Osteoblast (primary cell): ENCODE results near the gene SLC25A44. TPM values are rescaled to one million over a fixed set of nuclear protein-coding genes. Genes with fewer than 3 reads are reported as not detected.
A peak's percentile ranks its signal among the peaks of the same experiment; 100 is the strongest.

Experiments used
- DNase-seq: peaks from one replicate; pipeline ENCODE4 v3.0.0; 2011; ENCODE audit warnings: low spot score, mixed read lengths; ENCODE audit not compliant: insufficient read length; ENCODE audit errors: missing footprints
- H2AFZ ChIP-seq: 2 replicates; pipeline ENCODE4 v1.6.0; 2011; ENCODE audit warnings: mild to moderate bottlenecking, low read length
- H3K27ac ChIP-seq: 2 replicates; pipeline ENCODE4 v1.5.1; 2011; ENCODE audit warnings: mild to moderate bottlenecking, low read depth, low read length, moderate library complexity
- H3K27me3 ChIP-seq: 2 replicates; pipeline ENCODE4 v1.6.0; 2012; ENCODE audit warnings: mild to moderate bottlenecking, control low read depth, inconsistent platforms, low read length, moderate library complexity; ENCODE audit not compliant: insufficient read depth
- H3K36me3 ChIP-seq: 2 replicates; pipeline ENCODE4 v1.5.1; 2011; ENCODE audit warnings: mild to moderate bottlenecking, low read length, control low read depth, moderate library complexity; ENCODE audit not compliant: insufficient read depth
- H3K4me1 ChIP-seq: 2 replicates; pipeline ENCODE4 v1.5.1; 2011; ENCODE audit warnings: mild to moderate bottlenecking, low read length, control low read depth, moderate library complexity; ENCODE audit not compliant: insufficient read depth
- H3K4me2 ChIP-seq: 2 replicates; pipeline ENCODE4 v1.6.0; 2011; ENCODE audit warnings: mild to moderate bottlenecking, low read length; ENCODE audit not compliant: insufficient read depth
- H3K4me3 ChIP-seq: fragments of 200-600 bp; sonication (generic); 3 replicates; pipeline ENCODE4 v1.5.1; 2012; ENCODE audit warnings: mild to moderate bottlenecking, low read length, inconsistent platforms; ENCODE audit not compliant: insufficient read depth
- H3K79me2 ChIP-seq: 2 replicates; pipeline ENCODE4 v1.6.0; 2012; ENCODE audit warnings: mild to moderate bottlenecking, low read length, control low read depth, inconsistent platforms; ENCODE audit not compliant: insufficient read depth
- H3K9me3 ChIP-seq: 2 replicates; pipeline ENCODE4 v1.5.1; 2011; ENCODE audit warnings: low read depth, low read length, control low read depth
- H4K20me1 ChIP-seq: 2 replicates; pipeline ENCODE4 v1.6.0; 2012; ENCODE audit warnings: mild to moderate bottlenecking, low read length, control low read depth; ENCODE audit not compliant: insufficient read depth
- CTCF ChIP-seq: IDR thresholded peaks from 2 replicates; pipeline ENCODE4 v1.5.1; 2011; ENCODE audit warnings: mild to moderate bottlenecking, low read depth, low read length, moderate library complexity; ENCODE audit errors: extremely low read depth
- total RNA-seq: library from RNA; depleted of rRNA; stranded (reverse); fragments of >200 nt; gene quantifications from 2 replicates; pipeline ENCODE4 v1.2.3, GENCODE V29; 2012

The SLC25A44 gene
- total RNA-seq, 1 donor, result 15.2 TPM

- no peak for TF ChIP-seq CTCF
- Histone ChIP-seq H3K4me3 (peak overlapping the region; percentile 18), H3K4me2 (peak overlapping the region; percentile 59), H3K79me2 (no peaks in the 10 kb centered on the region), H3K4me1 (peaks cover 36% of the 10 kb centered on the region), H2AFZ (no peak overlapping the region), H3K27me3 (peaks cover 11% of the 10 kb centered on the region), H3K36me3 (no peaks in the 10 kb centered on the region), H4K20me1 (peaks cover 3% of the 10 kb centered on the region), H3K27ac (peak overlapping the region; percentile 29), H3K9me3 (no peaks in the 10 kb centered on the region)
- DNase-seq, result peak; percentile 72
These were observed 47.0 kb upstream of the SLC25A44 start for GRCh38 chr1:156146769-156147405.

DNA sequence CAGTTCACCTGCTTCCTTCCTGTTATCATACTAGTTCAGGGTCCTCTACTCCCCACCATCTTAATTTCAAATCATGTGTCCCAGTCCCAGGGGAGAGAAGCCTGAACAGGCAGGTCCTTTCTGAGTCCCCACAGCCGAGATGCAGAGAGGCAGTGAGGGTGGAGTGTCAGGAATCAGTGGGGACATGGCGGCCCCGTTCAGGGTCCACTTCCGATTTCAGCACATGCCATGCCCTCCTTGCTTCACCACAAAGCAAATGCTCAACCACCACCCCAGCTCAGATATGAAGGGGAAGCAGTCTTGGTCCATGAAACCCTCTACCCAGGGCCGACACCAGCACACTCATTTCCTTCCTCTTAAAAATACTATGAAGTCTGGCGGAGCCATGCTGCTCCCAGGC is 45.7 kb upstream of the SLC25A44 start:
- no peak for TF ChIP-seq CTCF
- H4K20me1 ChIP-seq, result peaks cover 3% of the 10 kb centered on the region
- H3K4me2 ChIP-seq, result no peak overlapping the region

GRCh38 chr1:156149374-156150332 is 44.3 kb upstream of the SLC25A44 start:
- DNase-seq, result peak; percentile 59
- H3K9me3 ChIP-seq, result no peaks in the 10 kb centered on the region
- H3K4me2 ChIP-seq, result no peak overlapping the region
- peaks cover 26% of the 10 kb centered on the region for H3K4me1 ChIP-seq
- no peaks in the 10 kb centered on the region for H3K79me2 ChIP-seq
- H2AFZ ChIP-seq, result no peak overlapping the region
- H3K4me3 ChIP-seq, result no peak overlapping the region
- no peaks in the 10 kb centered on the region for H3K36me3 ChIP-seq
- H4K20me1 ChIP-seq, result peaks cover 3% of the 10 kb centered on the region
- no peak for TF ChIP-seq CTCF
- H3K27ac ChIP-seq, result no peak overlapping the region
- peaks cover 11% of the 10 kb centered on the region for H3K27me3 ChIP-seq

More for the DNA sequence above, 45.7 kb upstream of the SLC25A44 start:
- peaks cover 11% of the 10 kb centered on the region for H3K27me3 ChIP-seq
- H3K36me3 ChIP-seq, result no peaks in the 10 kb centered on the region
- no peak overlapping the region for H3K4me3 ChIP-seq
- no peak overlapping the region for H3K27ac ChIP-seq
- H3K4me1 ChIP-seq, result peaks cover 34% of the 10 kb centered on the region
- H2AFZ ChIP-seq, result no peak overlapping the region
- peak; percentile 45 for DNase-seq
- no peaks in the 10 kb centered on the region for H3K9me3 ChIP-seq
- H3K79me2 ChIP-seq, result no peaks in the 10 kb centered on the region

DNA sequence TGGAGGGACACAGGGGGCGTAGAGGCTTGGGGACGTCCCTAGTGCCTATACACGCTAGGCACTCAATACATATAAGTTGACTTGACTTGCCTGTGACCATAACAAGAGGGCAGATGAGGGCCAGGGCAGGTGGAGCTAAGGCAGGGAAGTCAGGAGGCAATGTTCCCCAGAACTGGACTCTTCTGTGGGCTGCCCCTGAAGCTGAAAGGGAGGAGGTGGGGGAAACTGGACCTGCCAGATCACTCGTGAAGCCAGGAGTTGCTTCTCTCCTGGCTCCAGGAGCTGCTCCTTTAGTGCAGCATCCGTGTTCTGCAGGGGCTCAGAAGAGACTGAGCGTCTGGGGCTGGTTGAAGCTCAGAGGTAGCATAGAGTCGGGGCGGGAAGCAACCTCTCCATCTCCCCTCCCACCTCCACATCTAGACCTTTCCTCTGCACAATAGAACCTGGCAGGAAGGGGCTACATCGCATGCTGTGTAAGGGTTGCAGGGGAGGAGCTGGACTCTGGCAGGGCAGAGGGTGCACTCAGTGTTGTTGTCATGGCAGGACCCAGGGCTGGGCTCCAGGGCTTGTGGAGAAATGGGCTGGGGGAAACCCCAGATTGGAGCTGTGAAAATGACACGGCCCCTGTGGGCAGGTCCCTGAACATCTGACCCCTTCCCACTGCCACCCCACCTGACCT is 43.4 kb upstream of the SLC25A44 start:
- H2AFZ ChIP-seq, result no peak overlapping the region
- no peak overlapping the region for H3K4me3 ChIP-seq

More for the DNA sequence above, 43.4 kb upstream of the SLC25A44 start:
- Histone ChIP-seq H3K9me3 (no peaks in the 10 kb centered on the region), H3K4me2 (peak overlapping the region; percentile 33), H3K4me1 (peaks cover 25% of the 10 kb centered on the region), H3K79me2 (no peaks in the 10 kb centered on the region), H4K20me1 (no peaks in the 10 kb centered on the region), H3K27ac (peak overlapping the region; percentile 16), H3K36me3 (no peaks in the 10 kb centered on the region), H3K27me3 (peaks cover 11% of the 10 kb centered on the region)
- peak; percentile 58 for DNase-seq
- TF ChIP-seq CTCF, result no peak
